GM18873 (cell line): ENCODE measurements around the gene C19orf38.

Source experiments
- ATAC-seq: cut with Tn5 transposase; IDR thresholded peaks from one replicate; pipeline ENCODE4 v1.9.1; 2021; ENCODE audit warnings: mild to moderate bottlenecking, moderate library complexity, moderate number of reproducible peaks; ENCODE audit not compliant: unreplicated experiment, low FRiP score

Gene C19orf38

DNA sequence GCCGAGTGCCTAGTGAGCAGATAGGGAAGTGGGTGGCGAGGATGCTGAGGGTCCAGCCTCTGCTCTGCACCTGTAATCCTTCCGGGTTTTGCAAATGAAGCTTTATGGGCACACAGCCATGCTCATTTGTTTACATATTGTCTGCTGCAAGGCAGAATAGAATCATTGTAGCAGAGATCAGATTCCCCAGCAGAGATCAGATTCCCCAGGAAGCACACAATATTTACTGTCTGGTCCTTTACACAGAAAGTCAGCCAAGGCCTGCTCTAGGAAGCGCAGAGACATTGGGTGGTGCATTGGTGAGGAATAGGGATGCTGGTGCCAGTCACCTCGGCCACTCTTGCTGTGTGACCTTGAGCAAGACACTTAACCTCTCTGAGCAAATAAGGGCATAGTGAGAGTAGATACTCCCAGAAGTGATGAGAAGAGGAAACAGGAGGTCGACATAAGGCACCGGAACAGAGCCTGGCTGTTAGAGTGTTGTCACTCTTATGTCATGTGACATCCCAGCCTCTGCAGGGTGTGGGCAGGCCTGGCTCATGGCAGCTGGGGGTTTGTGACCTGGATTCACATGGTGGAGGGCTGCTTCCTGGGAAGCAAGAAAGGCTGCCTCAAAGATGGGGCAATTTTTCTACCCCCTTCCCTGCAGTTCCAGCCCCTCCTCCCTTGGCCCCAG, 48.8 kb downstream of the C19orf38 start:
- ATAC-seq: no peak

DNA sequence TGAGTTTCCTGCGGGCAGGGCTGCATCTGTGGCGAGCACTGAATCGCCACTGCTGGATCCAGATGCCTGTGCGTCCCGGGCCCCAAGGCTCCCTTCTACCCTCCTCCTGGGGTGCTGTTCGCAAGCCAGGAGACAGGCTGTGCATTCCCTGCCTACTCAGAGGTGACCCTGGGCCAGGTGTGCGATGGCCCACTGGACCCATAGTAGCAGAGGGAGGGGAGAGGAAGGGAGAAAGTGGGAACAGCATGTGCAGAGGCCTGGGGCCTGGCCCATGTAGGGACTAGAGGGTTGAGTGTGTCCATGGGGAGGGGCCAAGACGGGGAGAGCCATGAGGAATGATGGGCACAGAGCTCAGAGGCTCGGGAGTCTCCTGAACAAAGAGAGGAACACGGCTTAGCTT, 50.4 kb downstream of the C19orf38 start:
- ATAC-seq: no peak

DNA sequence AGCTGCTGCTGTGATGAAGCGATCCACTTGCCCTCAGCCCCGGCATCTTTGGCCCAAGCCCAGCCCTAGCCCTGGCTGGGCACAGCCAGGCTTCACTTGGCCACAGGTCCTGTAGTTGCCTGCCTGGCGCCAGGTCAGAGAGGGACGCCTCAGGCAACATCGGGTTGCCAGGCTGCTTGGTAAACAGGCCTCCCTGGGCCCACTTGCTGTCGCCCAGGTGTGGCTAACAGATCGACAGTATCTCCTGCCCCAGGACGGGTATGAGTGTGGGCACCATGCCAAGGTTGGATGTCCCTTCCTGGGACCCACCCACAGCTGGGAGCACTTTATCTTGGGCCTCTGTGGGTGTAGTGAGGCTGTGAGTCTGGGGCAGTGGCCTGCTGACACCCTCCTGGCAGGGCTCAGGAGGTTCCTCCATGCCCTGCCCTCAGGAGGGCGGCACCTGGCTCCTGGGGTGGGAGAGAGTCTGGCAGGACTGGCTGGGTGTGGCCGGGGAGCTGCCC, 51.0 kb downstream of the C19orf38 start:
- ATAC-seq: no peak

DNA sequence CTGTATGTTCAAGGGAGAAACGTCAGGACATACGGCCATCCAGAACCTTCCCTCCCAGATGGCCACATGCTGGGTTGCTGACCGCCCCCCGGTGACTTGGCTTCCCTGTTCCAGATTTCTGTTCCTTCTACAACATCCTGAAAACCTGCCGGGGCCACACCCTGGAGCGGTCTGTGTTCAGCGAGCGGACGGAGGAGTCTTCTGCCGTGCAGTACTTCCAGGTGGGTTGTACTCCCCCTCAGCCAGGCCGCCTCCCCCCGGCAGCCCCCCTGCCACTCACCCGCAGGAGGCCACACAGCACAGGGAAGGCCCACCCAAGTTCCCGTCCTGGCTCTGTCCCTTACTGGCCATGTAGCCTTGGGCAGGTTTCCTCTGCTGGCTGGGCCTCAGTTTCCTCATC, 59.7 kb downstream of the C19orf38 start:
- no peak for ATAC-seq

DNA sequence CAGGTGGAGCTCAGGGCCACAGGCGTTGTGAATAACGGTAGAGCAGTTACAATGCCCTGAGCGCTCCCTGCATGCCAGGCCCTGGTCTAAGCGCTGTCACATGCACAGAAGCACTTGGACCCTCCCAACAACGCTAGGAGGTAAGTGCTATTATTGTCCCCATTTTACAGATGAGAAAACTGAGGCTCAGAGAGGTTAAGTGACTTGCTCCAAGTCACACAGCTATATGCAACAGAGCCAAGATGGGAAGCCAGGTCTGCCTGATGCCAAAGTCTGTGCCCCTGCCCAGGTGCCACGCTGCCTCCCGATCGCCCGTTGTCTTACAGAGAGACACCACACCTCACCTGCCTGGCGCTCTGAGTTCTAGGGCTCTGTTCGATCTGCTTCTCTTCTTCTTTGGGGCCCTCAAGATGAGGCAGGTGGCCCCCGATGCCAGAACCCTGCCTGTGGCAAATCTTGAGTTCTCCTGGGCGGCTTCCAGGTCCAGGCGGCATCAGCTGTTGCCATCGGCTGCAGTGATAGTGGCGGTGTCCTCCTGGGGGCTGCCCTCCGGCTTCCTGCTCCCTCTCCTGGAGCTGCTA, 60.3 kb downstream of the C19orf38 start:
- ATAC-seq: no peak

DNA sequence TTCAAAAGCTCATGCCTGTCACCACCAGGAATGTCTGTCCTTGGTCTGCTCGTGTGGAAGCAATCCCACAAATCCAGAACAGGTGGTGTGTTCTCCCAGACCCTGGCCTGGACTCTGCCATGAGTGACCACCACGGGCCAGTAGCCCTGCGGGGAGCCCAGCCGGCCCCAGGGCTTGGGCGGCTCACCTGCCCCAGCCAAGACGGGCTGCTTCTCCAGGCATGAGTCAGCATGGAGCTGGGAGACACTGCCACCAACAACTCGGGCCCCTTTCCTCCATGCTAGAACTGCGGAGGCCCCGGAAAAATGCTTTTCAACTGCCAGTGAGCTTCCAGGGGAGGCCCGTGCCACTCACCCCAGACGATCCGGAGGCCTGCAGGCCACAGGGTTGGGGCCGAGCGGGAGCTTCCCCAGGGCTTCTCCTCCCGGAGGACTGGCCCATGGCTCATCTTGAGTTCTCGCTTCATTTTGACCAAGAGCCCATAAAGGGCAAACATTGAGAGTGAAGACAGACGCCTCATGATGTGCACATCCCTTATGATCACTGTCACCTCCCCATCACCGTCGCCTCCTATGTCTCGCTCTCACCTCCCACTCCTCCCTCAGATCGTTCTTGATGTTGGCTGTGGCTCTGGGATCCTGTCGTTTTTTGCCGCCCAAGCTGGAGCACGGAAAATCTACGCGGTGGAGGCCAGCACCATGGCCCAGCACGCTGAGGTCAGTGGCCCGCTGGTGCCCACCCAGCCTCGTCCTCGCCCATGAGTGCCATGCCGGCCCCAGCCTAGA, 63.6 kb downstream of the C19orf38 start:
- ATAC-seq: no peak

DNA sequence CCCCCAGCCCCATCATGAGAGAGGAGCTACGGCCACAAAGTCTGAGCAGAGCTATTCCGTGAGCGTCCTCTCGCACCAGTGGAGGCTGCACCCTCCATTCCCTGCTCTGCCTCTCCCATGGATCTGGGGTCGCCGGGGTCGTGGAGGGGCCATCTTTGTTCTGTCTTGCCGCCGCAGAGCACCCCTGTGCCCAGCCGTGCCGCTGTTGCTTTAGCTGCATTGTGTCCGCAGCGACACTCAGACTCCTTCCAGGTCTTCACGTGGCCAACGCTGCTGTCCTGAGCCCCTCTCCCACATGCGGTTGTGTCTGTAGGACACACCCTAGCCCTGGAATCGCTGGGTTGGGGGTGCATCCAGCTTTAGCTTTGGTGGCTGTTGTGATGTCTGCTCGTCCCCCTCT, 64.4 kb downstream of the C19orf38 start:
- ATAC-seq: no peak

DNA sequence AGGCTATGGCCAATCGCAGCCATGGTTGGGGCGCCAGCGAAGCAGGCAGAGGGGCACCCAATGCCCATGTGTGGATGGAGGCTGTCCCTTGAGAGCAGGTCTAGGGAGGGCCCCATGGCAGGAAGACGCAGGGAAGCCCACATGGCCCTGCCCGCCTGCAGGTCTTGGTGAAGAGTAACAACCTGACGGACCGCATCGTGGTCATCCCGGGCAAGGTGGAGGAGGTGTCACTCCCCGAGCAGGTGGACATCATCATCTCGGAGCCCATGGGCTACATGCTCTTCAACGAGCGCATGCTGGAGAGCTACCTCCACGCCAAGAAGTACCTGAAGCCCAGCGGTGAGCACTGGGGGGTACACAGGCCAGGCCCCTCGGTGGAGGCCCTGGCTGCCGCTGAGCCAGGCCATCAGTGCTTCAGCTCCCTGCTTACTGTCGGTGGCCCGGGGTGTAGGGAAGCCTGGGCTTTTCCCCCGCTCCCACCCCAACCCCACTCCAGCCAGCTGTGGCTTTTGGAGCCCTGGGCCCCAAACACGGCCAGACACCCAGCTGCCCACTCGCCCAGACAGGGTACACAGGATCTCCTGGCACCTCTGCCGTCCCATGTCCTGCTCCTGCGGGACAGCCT, 65.6 kb downstream of the C19orf38 start:
- no peak for ATAC-seq

DNA sequence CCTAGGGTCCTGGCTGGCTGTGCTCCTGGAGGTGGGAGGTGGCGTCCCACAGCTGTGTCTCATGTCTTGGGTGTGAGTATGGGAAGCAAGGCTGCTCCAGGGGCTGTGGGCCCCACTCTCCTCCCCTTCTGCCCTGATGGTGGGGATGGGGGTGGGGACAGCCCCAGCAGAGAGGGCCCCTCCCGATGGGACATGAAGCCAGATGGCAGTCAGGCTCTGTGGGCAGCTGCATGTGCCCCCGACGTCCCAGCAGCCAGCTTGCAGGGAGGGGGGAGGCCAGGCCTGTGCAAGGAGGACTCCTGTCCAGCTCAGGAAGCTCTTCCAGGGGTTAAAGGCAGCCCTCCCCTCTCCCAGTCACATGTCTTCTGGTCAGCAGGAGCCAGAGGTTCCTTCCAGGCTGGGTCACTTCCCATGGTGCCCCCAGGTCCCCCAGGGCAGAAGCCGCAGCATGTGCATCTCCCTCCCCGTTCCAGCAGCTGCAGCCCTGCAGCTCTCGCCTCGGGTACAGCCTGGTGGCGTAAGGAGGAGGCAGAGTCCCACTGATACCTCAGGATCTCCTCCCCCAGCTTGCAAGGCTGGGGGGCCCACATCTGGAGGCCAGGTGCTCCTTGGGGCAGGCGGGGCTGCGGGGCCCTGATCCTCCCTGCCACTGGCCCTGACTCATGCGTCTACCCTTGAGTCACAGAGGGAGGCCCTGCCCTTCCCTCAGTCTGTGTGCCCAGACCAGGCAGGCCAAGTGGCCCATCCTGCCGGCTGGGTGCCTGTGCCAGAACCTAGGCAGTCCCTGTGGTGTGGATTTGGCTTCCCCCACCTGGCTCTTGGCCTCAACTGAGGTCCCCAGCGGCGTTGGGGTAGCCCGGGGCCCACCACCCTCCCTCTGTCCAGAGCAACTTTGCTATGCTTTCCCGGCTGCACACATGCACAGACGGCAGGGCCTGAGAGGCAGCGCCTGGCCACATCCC, 67.2 kb downstream of the C19orf38 start:
- no peak for ATAC-seq

DNA sequence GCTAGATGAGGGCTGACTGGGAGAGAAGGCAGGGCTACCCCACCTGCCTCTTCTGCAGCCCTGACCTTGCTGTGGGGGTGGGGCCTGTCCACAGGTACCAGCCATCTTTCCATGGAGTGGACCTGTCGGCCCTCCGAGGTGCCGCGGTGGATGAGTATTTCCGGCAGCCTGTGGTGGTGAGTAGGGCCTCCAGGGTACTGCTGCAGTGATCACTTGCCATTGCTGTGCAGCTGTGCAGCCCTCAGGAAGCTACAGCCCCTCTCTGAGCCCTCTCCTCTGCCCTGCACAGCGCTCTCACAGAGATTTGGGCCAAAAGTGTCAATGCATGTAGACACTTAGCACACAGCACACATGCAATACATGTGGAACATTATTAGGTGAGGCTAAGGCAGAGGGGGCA, 68.4 kb downstream of the C19orf38 start:
- no peak for ATAC-seq

DNA sequence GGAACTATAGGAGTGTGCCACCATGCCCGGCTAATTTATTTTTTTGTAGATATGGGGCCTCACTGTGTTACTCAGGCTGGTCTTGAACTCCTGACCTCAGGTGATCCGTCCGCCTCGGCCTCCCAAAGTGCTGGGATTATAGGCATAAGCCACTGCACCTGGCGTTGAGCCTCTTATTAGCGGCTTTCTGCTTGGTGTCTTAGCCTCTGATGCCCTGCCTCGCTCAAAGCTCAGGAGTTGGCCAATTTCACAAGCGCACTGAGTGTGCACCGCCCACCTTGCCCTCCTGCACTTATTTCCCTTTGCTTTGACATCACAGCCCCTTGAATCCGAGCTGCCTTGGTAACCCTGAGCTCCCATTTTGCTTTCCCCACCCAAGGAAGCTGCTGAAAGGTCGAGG, 70.1 kb downstream of the C19orf38 start:
- no peak for ATAC-seq
